ENCODE data around the gene TLR8.

The TLR8 gene

GRCh38 chrX:12912791-12913482, 6.5 kb downstream of the TLR8 start:
- TF ChIP-seq TAF1 (IDR thresholded peaks at IDR 0.05; ENCODE audit: low read depth, low read length) (no peak), POLR2AphosphoS5 (IDR thresholded peaks at IDR 0.05; ENCODE audit: low read depth, low read length) (no peak), PAX5 (IDR thresholded peaks at IDR 0.05; ENCODE audit: insufficient read depth, low read length, severe bottlenecking) (no peak), SPI1 (IDR thresholded peaks at IDR 0.05; ENCODE audit: low read depth, low read length) (no peak), POU2F2 (IDR thresholded peaks at IDR 0.05; ENCODE audit: low read depth, low read length) (no peak), POLR2A (IDR thresholded peaks at IDR 0.05; ENCODE audit: low read depth, low read length) (no peak)
- DNase-seq (ENCODE audit: insufficient read length, low spot score) (no peak), FAIRE-seq (no peak)

- FAIRE-seq, result no peak
- no peak for DNase-seq (ENCODE audit: insufficient read length, low spot score)
- TF ChIP-seq POLR2A (IDR thresholded peaks at IDR 0.05; ENCODE audit: low read depth, low read length), result no peak
- no peak for TF ChIP-seq POU2F2 (IDR thresholded peaks at IDR 0.05; ENCODE audit: low read depth, low read length)
- TF ChIP-seq PAX5 (IDR thresholded peaks at IDR 0.05; ENCODE audit: insufficient read depth, low read length, severe bottlenecking), result no peak
- TF ChIP-seq POLR2AphosphoS5 (IDR thresholded peaks at IDR 0.05; ENCODE audit: low read depth, low read length), result no peak
- TF ChIP-seq SPI1 (IDR thresholded peaks at IDR 0.05; ENCODE audit: low read depth, low read length), result no peak
- TF ChIP-seq TAF1 (IDR thresholded peaks at IDR 0.05; ENCODE audit: low read depth, low read length), result no peak
These were observed 11.3 kb downstream of the TLR8 start for GRCh38 chrX:12917753-12918152.

- TF ChIP-seq TAF1 (IDR thresholded peaks at IDR 0.05; ENCODE audit: low read depth, low read length), result no peak
- TF ChIP-seq PAX5 (IDR thresholded peaks at IDR 0.05; ENCODE audit: insufficient read depth, low read length, severe bottlenecking), result no peak
- no peak for FAIRE-seq
- no peak for DNase-seq (ENCODE audit: insufficient read length, low spot score)
These were observed 12.6 kb downstream of the TLR8 start for GRCh38 chrX:12919051-12919450.

GRCh38 chrX:12919620-12920019, 13.2 kb downstream of the TLR8 start:
- FAIRE-seq, result no peak
- DNase-seq (ENCODE audit: insufficient read length, low spot score), result no peak

GRCh38 chrX:12920990-12921389, 14.6 kb downstream of the TLR8 start:
- TF ChIP-seq POLR2AphosphoS5 (IDR thresholded peaks at IDR 0.05; ENCODE audit: low read depth, low read length) (no peak), POU2F2 (IDR thresholded peaks at IDR 0.05; ENCODE audit: low read depth, low read length) (no peak), SPI1 (IDR thresholded peaks at IDR 0.05; ENCODE audit: low read depth, low read length) (no peak), TAF1 (IDR thresholded peaks at IDR 0.05; ENCODE audit: low read depth, low read length) (no peak), POLR2A (IDR thresholded peaks at IDR 0.05; ENCODE audit: low read depth, low read length) (no peak), PAX5 (IDR thresholded peaks at IDR 0.05; ENCODE audit: insufficient read depth, low read length, severe bottlenecking) (no peak)
- peak; percentile 23 for FAIRE-seq
- DNase-seq (ENCODE audit: insufficient read length, low spot score), result no peak

More at GRCh38 chrX:12919620-12920019, 13.2 kb downstream of the TLR8 start:
- TF ChIP-seq PAX5 (IDR thresholded peaks at IDR 0.05; ENCODE audit: insufficient read depth, low read length, severe bottlenecking), result no peak
- no peak for TF ChIP-seq POLR2A (IDR thresholded peaks at IDR 0.05; ENCODE audit: low read depth, low read length)
- TF ChIP-seq POLR2AphosphoS5 (IDR thresholded peaks at IDR 0.05; ENCODE audit: low read depth, low read length), result no peak
- TF ChIP-seq TAF1 (IDR thresholded peaks at IDR 0.05; ENCODE audit: low read depth, low read length), result no peak
- TF ChIP-seq POU2F2 (IDR thresholded peaks at IDR 0.05; ENCODE audit: low read depth, low read length), result no peak
- no peak for TF ChIP-seq SPI1 (IDR thresholded peaks at IDR 0.05; ENCODE audit: low read depth, low read length)

- no peak for TF ChIP-seq POLR2AphosphoS5 (IDR thresholded peaks at IDR 0.05; ENCODE audit: low read depth, low read length)
- TF ChIP-seq TAF1 (IDR thresholded peaks at IDR 0.05; ENCODE audit: low read depth, low read length), result no peak
- TF ChIP-seq SPI1 (IDR thresholded peaks at IDR 0.05; ENCODE audit: low read depth, low read length), result no peak
- TF ChIP-seq POU2F2 (IDR thresholded peaks at IDR 0.05; ENCODE audit: low read depth, low read length), result no peak
- TF ChIP-seq PAX5 (IDR thresholded peaks at IDR 0.05; ENCODE audit: insufficient read depth, low read length, severe bottlenecking), result no peak
- no peak for TF ChIP-seq POLR2A (IDR thresholded peaks at IDR 0.05; ENCODE audit: low read depth, low read length)
- no peak for DNase-seq (ENCODE audit: insufficient read length, low spot score)
- FAIRE-seq, result no peak
These were observed 15.6 kb downstream of the TLR8 start for GRCh38 chrX:12921886-12922598.

- TF ChIP-seq POU2F2 (IDR thresholded peaks at IDR 0.05; ENCODE audit: low read depth, low read length) (no peak), POLR2A (IDR thresholded peaks at IDR 0.05; ENCODE audit: low read depth, low read length) (no peak), POLR2AphosphoS5 (IDR thresholded peaks at IDR 0.05; ENCODE audit: low read depth, low read length) (no peak), TAF1 (IDR thresholded peaks at IDR 0.05; ENCODE audit: low read depth, low read length) (no peak), SPI1 (IDR thresholded peaks at IDR 0.05; ENCODE audit: low read depth, low read length) (no peak), PAX5 (IDR thresholded peaks at IDR 0.05; ENCODE audit: insufficient read depth, low read length, severe bottlenecking) (no peak)
These were observed 16.1 kb downstream of the TLR8 start for GRCh38 chrX:12922599-12922919.

GRCh38 chrX:12929701-12930100, 23.3 kb downstream of the TLR8 start:
- TF ChIP-seq TAF1 (IDR thresholded peaks at IDR 0.05; ENCODE audit: low read depth, low read length) (no peak), POLR2A (IDR thresholded peaks at IDR 0.05; ENCODE audit: low read depth, low read length) (no peak), SPI1 (IDR thresholded peaks at IDR 0.05; ENCODE audit: low read depth, low read length) (no peak), POU2F2 (IDR thresholded peaks at IDR 0.05; ENCODE audit: low read depth, low read length) (no peak), POLR2AphosphoS5 (IDR thresholded peaks at IDR 0.05; ENCODE audit: low read depth, low read length) (no peak), PAX5 (IDR thresholded peaks at IDR 0.05; ENCODE audit: insufficient read depth, low read length, severe bottlenecking) (no peak)
- no peak for FAIRE-seq
- no peak for DNase-seq (ENCODE audit: insufficient read length, low spot score)

More at GRCh38 chrX:12922599-12922919, 16.1 kb downstream of the TLR8 start:
- FAIRE-seq (no peak), DNase-seq (ENCODE audit: insufficient read length, low spot score) (no peak)

- FAIRE-seq, result no peak
- TF ChIP-seq PAX5 (IDR thresholded peaks at IDR 0.05; ENCODE audit: insufficient read depth, low read length, severe bottlenecking), result no peak
- no peak for TF ChIP-seq POLR2A (IDR thresholded peaks at IDR 0.05; ENCODE audit: low read depth, low read length)
- TF ChIP-seq TAF1 (IDR thresholded peaks at IDR 0.05; ENCODE audit: low read depth, low read length), result no peak
- TF ChIP-seq POLR2AphosphoS5 (IDR thresholded peaks at IDR 0.05; ENCODE audit: low read depth, low read length), result no peak
- no peak for TF ChIP-seq SPI1 (IDR thresholded peaks at IDR 0.05; ENCODE audit: low read depth, low read length)
- TF ChIP-seq POU2F2 (IDR thresholded peaks at IDR 0.05; ENCODE audit: low read depth, low read length), result no peak
- DNase-seq (ENCODE audit: insufficient read length, low spot score), result no peak
These were observed 23.7 kb downstream of the TLR8 start for GRCh38 chrX:12930150-12930549.
